ENCODE measurements around the gene NPIPA8.
"Not testable (repeated sequence)": the region's sequence is repeated elsewhere in the genome, so short reads cannot be mapped to it uniquely, and the experiment has no call there.

Gene NPIPA8

DNA sequence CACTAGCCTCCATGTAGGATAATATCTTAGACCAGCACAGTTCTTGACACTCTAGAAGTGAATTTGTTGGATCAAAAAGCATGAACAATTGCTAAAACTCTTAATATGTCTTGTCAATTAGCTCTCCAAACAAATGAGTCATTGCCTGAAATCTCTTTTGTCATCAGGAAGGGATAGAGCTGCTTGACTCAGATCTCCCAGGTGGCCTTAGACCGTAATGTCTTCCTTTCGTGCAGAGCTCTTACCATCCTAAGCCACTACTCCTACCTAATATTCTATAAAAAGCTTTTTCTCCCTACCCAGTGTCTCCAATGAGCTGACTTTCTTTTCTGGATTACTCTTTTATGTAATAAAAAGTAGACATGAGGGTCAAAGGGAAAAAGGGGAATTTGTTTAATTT, 66.4 kb downstream of the NPIPA8 start:
- not testable (repeated sequence) for DNase-seq

All from HCEC 1CT (cell line).